GM23338 (cell line): ENCODE data around the gene ZNF264. TPM values are rescaled to one million over a fixed set of nuclear protein-coding genes. Genes with fewer than 3 reads are reported as not detected.

Experiments
- ATAC-seq: fragments of 200-7000 bp; cut with Tn5 transposase; 3 replicates; pipeline ENCODE4 v1.9.1; 2020
- DNase-seq: peaks from one replicate; pipeline ENCODE4 v3.0.0-alpha.2; 2015; ENCODE audit warnings: low spot score
- H2AFZ ChIP-seq: fragments of 200-600 bp; sonication (generic); 2 replicates; pipeline ENCODE4 v1.8.0; 2016; ENCODE audit warnings: antibody characterized with exemption, mild to moderate bottlenecking, moderate library complexity
- H3F3A ChIP-seq: fragments of 200-600 bp; sonication (generic); replicated peaks from 2 replicates; pipeline ENCODE4 v1.8.0; 2017; ENCODE audit warnings: antibody characterized with exemption, mixed run types, low read depth
- H3K27ac ChIP-seq: fragments of 200-600 bp; sonication (generic); 2 replicates; pipeline ENCODE4 v1.6.1; 2016; ENCODE audit warnings: low read depth
- H3K27me3 ChIP-seq: fragments of 200-600 bp; sonication (generic); 2 replicates; pipeline ENCODE4 v1.8.0; 2016; ENCODE audit warnings: mild to moderate bottlenecking, mixed run types, moderate library complexity; ENCODE audit not compliant: insufficient read depth
- H3K36me3 ChIP-seq: fragments of 200-600 bp; sonication (generic); 2 replicates; pipeline ENCODE4 v1.8.0; 2016; ENCODE audit warnings: mild to moderate bottlenecking; ENCODE audit not compliant: insufficient read depth
- H3K4me1 ChIP-seq: fragments of 200-600 bp; sonication (generic); 2 replicates; pipeline ENCODE4 v1.8.0; 2016; ENCODE audit warnings: mild to moderate bottlenecking, moderate library complexity; ENCODE audit not compliant: insufficient read depth
- H3K4me2 ChIP-seq: fragments of 200-600 bp; sonication (generic); 2 replicates; pipeline ENCODE4 v1.7.1; 2017; ENCODE audit warnings: mixed run types
- H3K4me3 ChIP-seq: fragments of 200-600 bp; sonication (generic); 2 replicates; pipeline ENCODE4 v1.6.1; 2016; ENCODE audit warnings: mixed run types
- H3K79me2 ChIP-seq: fragments of 200-600 bp; sonication (generic); replicated peaks from 2 replicates; pipeline ENCODE4 v1.8.0; 2017; ENCODE audit warnings: mild to moderate bottlenecking; ENCODE audit not compliant: insufficient read depth
- H3K9me2 ChIP-seq: fragments of 200-600 bp; sonication (generic); 2 replicates; pipeline ENCODE4 v1.8.0; 2017; ENCODE audit not compliant: insufficient read depth
- H4K20me1 ChIP-seq: fragments of 200-600 bp; sonication (generic); replicated peaks from 2 replicates; pipeline ENCODE4 v1.8.0; 2017; ENCODE audit warnings: mild to moderate bottlenecking; ENCODE audit not compliant: insufficient read depth
- H3K27ac Mint-ChIP-seq: 2 replicates; pipeline ENCODE4 v1.8.0; 2020; ENCODE audit warnings: inconsistent platforms, mild to moderate bottlenecking, moderate library complexity, mixed read lengths
- H3K27me3 Mint-ChIP-seq: 3 replicates; pipeline ENCODE4 v1.8.0; 2022; ENCODE audit warnings: low read depth, mild to moderate bottlenecking, moderate library complexity, mixed read lengths, inconsistent platforms; ENCODE audit not compliant: insufficient read depth, poor library complexity
- H3K36me3 Mint-ChIP-seq: 3 replicates; pipeline ENCODE4 v1.8.0; 2021; ENCODE audit warnings: low read depth, mild to moderate bottlenecking, inconsistent platforms, moderate library complexity, mixed read lengths
- H3K4me1 Mint-ChIP-seq: 3 replicates; pipeline ENCODE4 v1.8.0; 2020; ENCODE audit warnings: mild to moderate bottlenecking, inconsistent platforms, mixed read lengths
- H3K4me3 Mint-ChIP-seq: 3 replicates; pipeline ENCODE4 v1.8.0; 2021; ENCODE audit warnings: moderate library complexity, mild to moderate bottlenecking, inconsistent platforms, mixed read lengths
- H3K9me3 Mint-ChIP-seq: 3 replicates; pipeline ENCODE4 v1.8.0; 2020; ENCODE audit warnings: moderate library complexity, mild to moderate bottlenecking, inconsistent platforms, mixed read lengths
- CTCF ChIP-seq, 2 experiments: fragments of 200-600 bp in 1 of 2; sonication (generic) in 1 of 2; conservative IDR thresholded peaks; 2 replicates each; pipeline versions ENCODE4 v1.5.1 to v1.6.1; 2016 to 2017; ENCODE audit warnings: antibody characterized with exemption in 2 of 2, low read depth in 2 of 2, mild to moderate bottlenecking in 2 of 2, moderate library complexity in 1 of 2
- ETS1 ChIP-seq: IDR thresholded peaks from 2 replicates; pipeline ENCODE4 v1.6.1; 2016; ENCODE audit warnings: antibody characterized with exemption
- EZH2 ChIP-seq: fragments of 200-600 bp; sonication (generic); IDR thresholded peaks from one replicate; pipeline ENCODE4 v1.8.0; 2017; ENCODE audit warnings: antibody characterized with exemption, mild to moderate bottlenecking, low read depth; ENCODE audit not compliant: unreplicated experiment
- POLR2AphosphoS5 ChIP-seq: IDR thresholded peaks from 2 replicates; pipeline ENCODE4 v1.6.1; 2016; ENCODE audit warnings: antibody characterized with exemption, low read depth
- STAT1 ChIP-seq: IDR thresholded peaks from one replicate; pipeline ENCODE4 v1.6.1; 2016; ENCODE audit warnings: antibody characterized with exemption; ENCODE audit not compliant: unreplicated experiment
- ZNF114 ChIP-seq: fragments of 250-450 bp; sonication (Bioruptor Pico); IDR thresholded peaks from 2 replicates; pipeline ENCODE4 v1.5.0; 2020; ENCODE audit warnings: mild to moderate bottlenecking, moderate library complexity
- ZNF462 ChIP-seq: fragments of 250-450 bp; sonication (Bioruptor Pico); IDR thresholded peaks from 2 replicates; pipeline ENCODE4 v1.5.0; 2020; ENCODE audit warnings: mild to moderate bottlenecking, moderate library complexity
- polyA plus RNA-seq: library from polyadenylated mRNA; unstranded; fragments of >200 nt; fragmentation: Nextera tagmentation; extraction: Ambion mirVana; gene quantifications from 2 replicates; pipeline ENCODE4 v1.2.1, GENCODE V29; 2016
- total RNA-seq: library from RNA; depleted of rRNA; stranded (reverse); fragments of >200 nt; shearing (Covaris generic); gene quantifications from 2 replicates; pipeline ENCODE4 v1.2.3, GENCODE V29; 2014

ZNF264 gene
- total and polyA plus RNA-seq, 2 experiments from 2014 or later, result 4.0 to 25.9 TPM

GRCh38 chr19:57192077-57192420, 749 bp downstream of the ZNF264 start (continued):
- TF ChIP-seq ZNF462 (CRISPR knock-in tag), result no peak
- no peak for TF ChIP-seq ETS1

- peaks cover 22% of the 10 kb centered on the region for H3K79me2 ChIP-seq
- H3K4me1 Mint-ChIP-seq, result peaks cover 15% of the 10 kb centered on the region; the same call in 2 of the 3 replicates
- peaks cover 4% of the 10 kb centered on the region; the same call in 1 of the 2 replicates for H3K4me1 ChIP-seq
- peak overlapping the region; percentile 95 for H3K4me3 ChIP-seq
- H3F3A ChIP-seq, result peaks cover 8% of the 10 kb centered on the region
- no peak overlapping the region for H3K27ac Mint-ChIP-seq
- H3K9me2 ChIP-seq, result peaks cover 12% of the 10 kb centered on the region
- H3K27ac ChIP-seq, result no peak overlapping the region
- DNase-seq (no peak), ATAC-seq (no peak)
- peaks cover 14% of the 10 kb centered on the region for H4K20me1 ChIP-seq
- peak overlapping the region; percentile 95 for H3K4me2 ChIP-seq
- H2AFZ ChIP-seq, result no peak overlapping the region
- peaks cover 11% of the 10 kb centered on the region for H3K27me3 Mint-ChIP-seq
- peaks cover 33% of the 10 kb centered on the region for H3K9me3 Mint-ChIP-seq
- no peaks in the 10 kb centered on the region; the same call in 1 of the 2 replicates for H3K36me3 ChIP-seq
- peaks cover 68% of the 10 kb centered on the region for H3K36me3 Mint-ChIP-seq
- H3K27me3 ChIP-seq, result no peaks in the 10 kb centered on the region
- H3K4me3 Mint-ChIP-seq, result peak overlapping the region; percentile 96
- TF ChIP-seq ZNF114 (no peak), ZNF462 (CRISPR knock-in tag) (no peak), POLR2AphosphoS5 (no peak), CTCF (conservative IDR thresholded peaks at IDR 0.05; ENCODE audit: low read depth in 2 of 2) (no peak), EZH2 (no peak), STAT1 (no peak)
Observed at GRCh38 chr19:57192993-57193392, 1.7 kb downstream of the ZNF264 start.
